Measurements from ENCODE around the gene C1QTNF9.
"Not testable (repeated sequence)": the region's sequence is repeated elsewhere in the genome, so short reads cannot be mapped to it uniquely, and the experiment has no call there.

Gene C1QTNF9

GRCh38 chr13:24365191-24365590 lies 55.8 kb downstream of the C1QTNF9 start:
- no peak for DNase-seq

GRCh38 chr13:24366315-24366714 lies 56.9 kb downstream of the C1QTNF9 start:
- DNase-seq: not testable (repeated sequence)

GRCh38 chr13:24371273-24371672 lies 61.9 kb downstream of the C1QTNF9 start:
- not testable (repeated sequence) for DNase-seq

All from midbrain (tissue), 1 donor.